ENCODE results near the gene GCNT1.

Gene GCNT1

GRCh38 chr9:76448501-76448900 is 10.5 kb upstream of the GCNT1 start:
- no peak for DNase-seq
- no peaks in the 10 kb centered on the region for H3K27me3 ChIP-seq (ENCODE audit: insufficient read depth, low read depth, severe bottlenecking)
- no peak overlapping the region for H3K27ac ChIP-seq
- H3K36me3 ChIP-seq = no peaks in the 10 kb centered on the region
- no peaks in the 10 kb centered on the region for H3K9me3 ChIP-seq (ENCODE audit: severe bottlenecking)
- no peak overlapping the region for H3K4me3 ChIP-seq (ENCODE audit: low read depth, low read length)
- TF ChIP-seq CTCF (IDR thresholded peaks at IDR 0.05; ENCODE audit: low read depth, low read length) = no peak

- no peak for DNase-seq
- TF ChIP-seq CTCF (IDR thresholded peaks at IDR 0.05; ENCODE audit: low read depth, low read length) = no peak
- no peak overlapping the region for H3K27ac ChIP-seq
Measured at GRCh38 chr9:76451234-76451633, 7.7 kb upstream of the GCNT1 start.

GRCh38 chr9:76452839-76453238 is 6.1 kb upstream of the GCNT1 start:
- no peak overlapping the region for H3K4me3 ChIP-seq (ENCODE audit: low read depth, low read length)
- H3K27ac ChIP-seq = no peak overlapping the region
- no peak for DNase-seq
- no peaks in the 10 kb centered on the region for H3K36me3 ChIP-seq
- H3K9me3 ChIP-seq (ENCODE audit: severe bottlenecking) = no peaks in the 10 kb centered on the region
- TF ChIP-seq CTCF (IDR thresholded peaks at IDR 0.05; ENCODE audit: low read depth, low read length) = no peak
- H3K27me3 ChIP-seq (ENCODE audit: insufficient read depth, low read depth, severe bottlenecking) = no peaks in the 10 kb centered on the region

More at GRCh38 chr9:76451234-76451633, 7.7 kb upstream of the GCNT1 start:
- no peak overlapping the region for H3K4me3 ChIP-seq (ENCODE audit: low read depth, low read length)
- no peaks in the 10 kb centered on the region for H3K9me3 ChIP-seq (ENCODE audit: severe bottlenecking)
- no peaks in the 10 kb centered on the region for H3K36me3 ChIP-seq
- no peaks in the 10 kb centered on the region for H3K27me3 ChIP-seq (ENCODE audit: insufficient read depth, low read depth, severe bottlenecking)

GRCh38 chr9:76453785-76454184 is 5.2 kb upstream of the GCNT1 start:
- DNase-seq = no peak
- TF ChIP-seq CTCF (IDR thresholded peaks at IDR 0.05; ENCODE audit: low read depth, low read length) = no peak
- H3K27ac ChIP-seq = no peak overlapping the region

GRCh38 chr9:76454311-76454710 is 4.7 kb upstream of the GCNT1 start:
- DNase-seq = no peak
- H3K36me3 ChIP-seq = no peaks in the 10 kb centered on the region
- H3K27me3 ChIP-seq (ENCODE audit: insufficient read depth, low read depth, severe bottlenecking) = no peaks in the 10 kb centered on the region
- H3K4me3 ChIP-seq (ENCODE audit: low read depth, low read length) = no peak overlapping the region
- H3K27ac ChIP-seq = no peak overlapping the region
- TF ChIP-seq CTCF (IDR thresholded peaks at IDR 0.05; ENCODE audit: low read depth, low read length) = no peak
- H3K9me3 ChIP-seq (ENCODE audit: severe bottlenecking) = no peaks in the 10 kb centered on the region

More at GRCh38 chr9:76453785-76454184, 5.2 kb upstream of the GCNT1 start:
- Histone ChIP-seq H3K4me3 (ENCODE audit: low read depth, low read length) (no peak overlapping the region), H3K9me3 (ENCODE audit: severe bottlenecking) (no peaks in the 10 kb centered on the region), H3K27me3 (ENCODE audit: insufficient read depth, low read depth, severe bottlenecking) (no peaks in the 10 kb centered on the region), H3K36me3 (no peaks in the 10 kb centered on the region)

- Histone ChIP-seq H3K9me3 (ENCODE audit: severe bottlenecking) (no peaks in the 10 kb centered on the region), H3K27me3 (ENCODE audit: insufficient read depth, low read depth, severe bottlenecking) (no peaks in the 10 kb centered on the region), H3K27ac (no peak overlapping the region), H3K36me3 (no peaks in the 10 kb centered on the region), H3K4me3 (ENCODE audit: low read depth, low read length) (no peak overlapping the region)
- TF ChIP-seq CTCF (IDR thresholded peaks at IDR 0.05; ENCODE audit: low read depth, low read length) = no peak
- peak; percentile 14 for DNase-seq
Measured at GRCh38 chr9:76456202-76456926, 2.6 kb upstream of the GCNT1 start.

Measured in WERI-Rb-1 (cell line).